IPS-18c (cell line): Measurements from ENCODE around the gene ANKRD9.

Experiments used
- H3K4me3 ChIP-seq: 2 replicates; pipeline ENCODE4 v1.7.0; 2013; ENCODE audit warnings: low read depth, mild to moderate bottlenecking, low read length, moderate library complexity; ENCODE audit not compliant: insufficient read depth
- H3K9me3 ChIP-seq: one replicate; pipeline ENCODE4 v1.6.1; 2013; ENCODE audit warnings: mild to moderate bottlenecking, low read length, moderate library complexity; ENCODE audit not compliant: control insufficient read depth, insufficient read depth

ANKRD9 gene

DNA sequence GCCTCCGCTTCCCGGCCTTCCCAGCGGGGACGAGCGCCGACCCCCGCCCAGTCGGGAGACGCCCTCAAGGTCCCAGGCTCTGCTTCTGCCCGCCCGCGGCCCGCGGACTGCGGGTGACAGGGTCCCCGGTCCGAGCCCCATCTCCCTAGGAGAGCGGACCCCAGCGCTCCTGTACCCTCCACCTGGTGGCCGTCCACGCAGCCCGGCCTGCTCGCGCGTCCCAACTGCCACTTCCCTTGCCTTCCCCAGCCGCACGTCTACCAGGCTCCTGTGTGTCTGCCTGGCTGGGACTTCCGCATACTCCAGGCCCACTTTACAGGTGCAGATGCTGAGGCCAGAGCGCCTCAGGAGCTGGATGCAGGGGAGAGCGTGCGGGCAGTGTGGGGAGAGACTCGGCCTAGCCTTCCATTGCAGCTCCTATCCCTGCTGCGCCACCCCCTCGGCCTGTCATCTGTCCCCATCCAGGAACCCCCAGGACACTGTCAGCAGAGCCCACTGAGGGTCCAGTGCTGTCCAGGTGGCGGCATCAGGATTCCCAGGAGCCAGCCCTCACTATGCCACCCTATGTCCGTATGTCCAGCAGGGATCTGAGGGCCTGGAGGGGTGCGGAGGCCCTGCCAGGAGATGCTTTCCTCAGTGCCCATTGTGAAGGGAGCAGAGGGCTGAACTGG, 8.0 kb upstream of the ANKRD9 start:
- peak overlapping the region; percentile 68 for H3K4me3 ChIP-seq

DNA sequence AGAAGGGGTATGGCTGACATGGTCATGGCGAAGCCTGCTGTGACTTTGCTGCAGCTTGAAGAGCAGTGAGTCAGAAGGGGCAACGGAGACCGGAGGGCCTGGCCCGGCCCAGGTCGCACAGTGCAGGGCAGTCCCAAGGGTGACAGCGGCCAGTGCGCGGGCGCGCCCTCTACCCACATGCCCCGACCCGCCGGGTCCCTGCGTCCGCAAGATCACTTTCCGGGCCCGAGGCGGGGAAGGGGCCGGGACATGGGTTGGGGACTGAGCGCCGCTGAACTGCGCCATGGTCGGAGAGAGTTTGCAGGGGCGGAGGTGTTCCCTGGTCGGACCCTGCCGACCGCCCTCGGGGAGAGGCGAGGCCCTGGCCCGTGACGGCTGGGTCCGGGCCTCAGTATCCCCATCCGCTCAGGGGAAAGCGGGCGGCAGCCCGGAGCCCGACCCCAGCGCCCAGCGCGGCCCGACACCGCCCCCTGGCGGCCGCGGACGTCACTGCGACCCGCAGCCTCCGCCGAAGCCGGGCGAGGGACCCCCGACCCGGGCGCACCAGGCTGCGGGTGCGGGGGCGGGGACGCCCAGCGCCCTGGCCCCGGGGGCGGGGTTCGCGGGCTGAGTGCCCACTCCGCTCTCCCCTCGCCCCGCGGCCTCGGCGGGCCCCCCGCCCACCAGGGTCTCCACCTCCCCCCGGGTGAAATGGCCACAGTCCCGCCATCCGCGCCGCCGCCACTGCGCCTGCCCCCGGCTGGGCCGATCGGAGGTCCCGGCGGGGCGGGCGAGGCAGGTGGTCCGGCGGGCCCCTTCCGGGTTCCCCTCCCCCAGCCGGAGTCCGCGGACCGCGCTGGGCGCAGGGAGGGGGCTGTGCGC, 7.2 kb upstream of the ANKRD9 start:
- Histone ChIP-seq H3K9me3 (no peaks in the 10 kb centered on the region), H3K4me3 (peak overlapping the region; percentile 68)

More for the DNA sequence above, 8.0 kb upstream of the ANKRD9 start:
- no peaks in the 10 kb centered on the region for H3K9me3 ChIP-seq

GRCh38 chr14:102514987-102515733, 5.6 kb upstream of the ANKRD9 start:
- no peak overlapping the region for H3K4me3 ChIP-seq
- no peaks in the 10 kb centered on the region for H3K9me3 ChIP-seq

DNA sequence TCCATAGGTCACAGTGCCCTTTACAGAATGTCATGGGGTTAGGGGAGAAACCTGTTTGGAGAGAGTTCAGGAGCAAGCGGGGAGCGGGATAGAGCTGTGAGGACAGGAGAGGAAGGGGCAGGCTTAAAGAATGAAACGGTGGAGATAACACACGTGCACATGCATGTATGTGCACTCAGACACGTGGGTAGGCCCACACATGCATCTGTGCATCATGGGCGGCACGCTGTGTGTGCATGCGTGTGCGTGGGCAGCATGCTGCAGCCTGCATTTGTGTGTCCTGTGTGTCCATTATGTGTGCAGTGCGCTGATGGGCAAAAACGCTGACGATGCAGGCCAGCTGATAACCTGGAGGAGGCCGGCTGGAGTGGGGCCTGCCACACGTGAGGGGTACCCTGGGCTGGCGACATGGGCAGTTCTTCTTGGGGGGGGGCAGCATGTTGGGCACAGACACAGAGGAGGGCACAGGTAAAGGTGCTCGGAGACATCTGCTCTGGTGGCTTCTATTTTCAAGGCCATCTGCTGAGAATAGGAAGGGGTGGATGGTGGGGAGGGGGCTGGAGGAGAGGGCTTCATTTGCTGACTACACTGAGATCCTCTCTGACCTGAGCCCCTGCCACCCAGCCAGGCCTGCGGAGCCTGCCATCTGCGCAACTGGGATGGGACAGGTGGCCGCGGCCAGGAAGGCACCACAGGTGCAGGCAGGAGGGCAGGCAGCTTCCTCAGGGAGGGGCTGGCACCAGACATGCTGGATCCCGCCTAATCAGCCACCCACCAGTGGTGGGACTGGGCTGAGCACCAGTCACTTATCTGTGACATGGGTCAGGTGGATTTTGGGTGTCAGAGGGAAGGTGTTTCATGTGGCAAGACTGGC, 4.6 kb upstream of the ANKRD9 start:
- Histone ChIP-seq H3K4me3 (no peak overlapping the region), H3K9me3 (no peaks in the 10 kb centered on the region)

GRCh38 chr14:102512793-102513300, 3.3 kb upstream of the ANKRD9 start:
- no peak overlapping the region for H3K4me3 ChIP-seq
- H3K9me3 ChIP-seq = no peaks in the 10 kb centered on the region

GRCh38 chr14:102511538-102511937, 2.0 kb upstream of the ANKRD9 start:
- H3K4me3 ChIP-seq = no peak overlapping the region

DNA sequence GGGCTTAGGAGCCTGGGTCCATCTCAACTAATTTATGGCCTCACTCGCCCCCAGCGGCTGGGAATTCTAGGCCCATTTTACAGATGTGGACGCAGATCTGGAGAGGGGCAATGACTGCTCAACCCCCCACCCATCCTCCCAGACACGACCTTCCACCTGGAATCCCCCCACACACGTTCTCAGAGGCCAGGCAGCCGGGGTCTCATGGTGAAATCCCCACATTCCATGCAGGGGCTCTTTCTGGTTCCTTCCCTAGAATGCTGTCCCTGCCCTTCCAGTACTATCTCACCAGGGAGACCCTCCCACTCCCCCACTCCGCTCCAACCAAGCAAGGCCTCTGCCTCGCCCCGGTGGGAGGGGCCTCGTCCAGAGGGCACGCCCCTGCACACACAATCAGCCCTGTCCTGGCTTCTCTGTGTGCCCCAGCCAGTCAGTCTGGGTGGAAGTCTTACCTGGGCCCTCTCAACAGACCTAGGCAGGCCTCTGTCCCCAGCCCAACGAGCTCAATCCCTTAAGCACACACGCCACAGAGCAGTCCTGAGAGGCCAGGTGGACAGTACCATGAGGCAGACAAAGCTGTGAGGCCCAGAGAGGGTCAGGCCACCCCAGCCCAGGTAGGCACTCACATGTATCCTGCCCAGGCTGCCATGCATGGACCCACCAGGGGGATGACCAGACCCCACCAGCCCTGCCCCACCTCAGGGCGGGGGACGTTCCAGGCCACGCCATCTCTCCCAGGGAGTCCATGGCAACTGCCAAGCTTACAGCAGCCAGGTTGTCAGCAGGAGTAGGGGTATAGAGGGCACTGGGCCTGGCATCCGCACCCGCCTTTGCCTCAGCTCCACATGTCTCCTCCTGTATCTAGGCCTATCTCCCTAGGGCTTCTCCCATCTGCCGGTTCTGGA, 1.3 kb upstream of the ANKRD9 start:
- H3K4me3 ChIP-seq = peak overlapping the region; percentile 84
- no peaks in the 10 kb centered on the region for H3K9me3 ChIP-seq

More at GRCh38 chr14:102511538-102511937, 2.0 kb upstream of the ANKRD9 start:
- no peaks in the 10 kb centered on the region for H3K9me3 ChIP-seq

DNA sequence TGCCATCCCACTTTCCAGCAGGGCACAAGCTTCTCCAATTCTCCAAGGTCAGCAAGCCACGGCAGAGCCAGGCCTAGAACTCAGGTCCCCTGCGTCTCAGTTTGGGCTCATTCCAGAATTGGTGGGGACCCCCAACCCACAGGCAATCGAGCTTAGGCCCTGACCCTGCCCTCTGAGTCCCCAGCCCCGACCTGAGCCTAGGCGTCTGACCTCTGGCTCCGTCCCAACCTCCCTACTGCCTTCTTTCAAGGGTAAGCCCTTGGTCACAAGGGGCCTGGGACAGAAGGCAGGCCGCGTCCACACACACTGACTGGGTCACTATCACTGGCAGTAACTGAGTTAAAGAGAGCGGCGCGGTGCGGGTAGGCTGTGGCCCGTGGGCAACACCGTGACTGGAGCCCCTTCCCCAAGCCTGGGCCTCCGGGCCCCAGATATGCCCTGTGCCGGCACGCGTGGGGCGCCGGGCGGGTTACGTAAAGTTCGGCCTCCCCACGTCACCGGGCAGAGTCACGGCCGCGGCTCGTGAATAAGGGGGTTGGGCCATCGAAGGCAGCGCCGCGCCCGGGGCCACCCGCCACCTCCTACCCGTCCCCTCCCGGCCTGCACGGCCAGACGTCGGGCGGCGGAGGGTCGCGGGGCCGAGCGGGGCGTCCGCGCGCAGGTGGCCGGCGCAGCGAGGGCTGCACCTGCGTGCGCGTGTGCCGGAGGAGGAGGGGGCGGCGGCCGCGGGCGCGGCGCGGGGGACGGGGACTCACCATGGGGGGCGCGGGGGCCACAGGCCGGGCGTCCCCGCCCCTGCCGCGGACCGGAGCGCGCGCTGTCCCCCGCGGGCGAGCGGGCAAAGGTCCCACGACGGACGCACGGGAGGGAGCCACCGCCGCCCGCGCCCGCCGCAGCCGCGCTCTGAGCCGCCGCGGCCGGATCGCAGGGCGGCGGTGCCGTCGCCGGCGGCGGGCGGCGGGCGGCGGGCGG, 516 bp downstream of the ANKRD9 start:
- Histone ChIP-seq H3K9me3 (no peaks in the 10 kb centered on the region), H3K4me3 (peak overlapping the region; percentile 55)

DNA sequence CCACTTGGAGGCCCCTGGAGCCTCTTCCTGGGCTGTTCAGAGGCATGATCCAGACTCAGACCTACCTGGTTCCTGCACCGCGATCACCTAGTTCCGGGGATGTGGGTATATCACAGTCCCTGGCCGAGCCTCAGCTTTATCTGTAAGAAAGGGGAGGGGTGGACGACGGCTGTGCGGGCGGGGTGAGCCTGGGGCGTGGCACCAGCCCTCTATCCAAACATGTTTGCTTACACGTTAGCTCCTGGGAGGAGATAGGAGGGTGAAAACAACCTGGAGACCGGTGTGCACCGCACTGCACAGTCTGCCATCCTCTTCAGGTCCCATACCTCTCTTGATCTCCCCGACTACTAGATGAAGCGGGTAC, 1.2 kb downstream of the ANKRD9 start:
- H3K4me3 ChIP-seq = peak overlapping the region; percentile 55
- H3K9me3 ChIP-seq = no peaks in the 10 kb centered on the region

- Histone ChIP-seq H3K4me3 (no peak overlapping the region), H3K9me3 (no peaks in the 10 kb centered on the region)
Observed at GRCh38 chr14:102507857-102508312, 1.7 kb downstream of the ANKRD9 start.

DNA sequence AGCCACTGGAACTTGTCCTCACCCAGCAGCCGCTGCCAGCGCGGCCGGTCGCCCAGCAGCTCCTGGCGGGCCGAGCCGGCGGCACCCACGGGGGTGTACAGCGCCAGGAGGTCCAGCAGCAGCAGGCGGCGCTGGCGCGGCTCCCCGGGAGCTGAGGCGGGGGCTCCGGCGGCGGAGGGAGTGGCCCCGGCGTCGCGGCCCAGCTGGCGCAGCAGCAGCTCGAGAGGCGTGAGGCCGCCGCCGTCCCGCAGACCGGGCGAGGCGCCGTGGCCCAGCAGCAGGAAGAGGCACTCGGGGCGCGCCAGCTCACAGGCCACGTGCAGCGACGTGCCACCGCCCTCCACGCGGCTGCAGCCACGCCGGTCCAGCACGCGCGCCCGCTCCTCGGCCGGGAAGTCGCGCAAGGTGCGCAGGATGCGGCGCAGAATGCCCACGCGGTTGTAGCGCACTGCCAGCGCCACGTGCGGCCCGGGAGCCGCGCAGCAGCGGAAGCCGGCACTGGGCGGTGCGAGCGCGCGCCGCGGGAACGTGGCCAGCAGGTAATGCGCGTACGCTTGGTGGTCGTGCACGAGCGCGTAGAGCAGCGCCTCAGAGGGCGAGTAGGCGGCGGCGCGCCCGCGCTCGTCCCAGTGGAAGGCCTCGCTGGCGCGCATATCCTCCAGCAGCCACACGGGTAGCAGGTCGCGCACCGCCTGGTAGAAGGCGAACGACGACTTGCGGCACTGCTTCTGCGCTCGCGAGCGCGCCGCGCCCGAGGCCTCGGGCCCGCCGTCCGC, 2.3 kb downstream of the ANKRD9 start:
- no peaks in the 10 kb centered on the region for H3K9me3 ChIP-seq
- no peak overlapping the region for H3K4me3 ChIP-seq

DNA sequence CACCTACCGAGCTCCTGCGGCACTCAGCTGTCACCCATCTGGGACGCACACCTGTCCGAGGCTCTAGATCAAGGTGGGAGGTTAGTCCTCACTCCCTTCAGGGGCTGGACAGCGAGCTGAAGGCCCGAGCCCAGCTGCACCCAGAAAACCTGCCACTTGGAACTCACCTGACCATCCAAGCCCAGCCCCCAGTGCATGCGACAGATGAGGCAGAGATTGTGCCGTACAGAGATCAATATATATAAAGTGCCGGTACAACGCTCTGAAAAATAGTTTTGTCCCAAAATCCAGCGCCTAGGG, 3.0 kb downstream of the ANKRD9 start:
- Histone ChIP-seq H3K9me3 (no peaks in the 10 kb centered on the region), H3K4me3 (no peak overlapping the region)

DNA sequence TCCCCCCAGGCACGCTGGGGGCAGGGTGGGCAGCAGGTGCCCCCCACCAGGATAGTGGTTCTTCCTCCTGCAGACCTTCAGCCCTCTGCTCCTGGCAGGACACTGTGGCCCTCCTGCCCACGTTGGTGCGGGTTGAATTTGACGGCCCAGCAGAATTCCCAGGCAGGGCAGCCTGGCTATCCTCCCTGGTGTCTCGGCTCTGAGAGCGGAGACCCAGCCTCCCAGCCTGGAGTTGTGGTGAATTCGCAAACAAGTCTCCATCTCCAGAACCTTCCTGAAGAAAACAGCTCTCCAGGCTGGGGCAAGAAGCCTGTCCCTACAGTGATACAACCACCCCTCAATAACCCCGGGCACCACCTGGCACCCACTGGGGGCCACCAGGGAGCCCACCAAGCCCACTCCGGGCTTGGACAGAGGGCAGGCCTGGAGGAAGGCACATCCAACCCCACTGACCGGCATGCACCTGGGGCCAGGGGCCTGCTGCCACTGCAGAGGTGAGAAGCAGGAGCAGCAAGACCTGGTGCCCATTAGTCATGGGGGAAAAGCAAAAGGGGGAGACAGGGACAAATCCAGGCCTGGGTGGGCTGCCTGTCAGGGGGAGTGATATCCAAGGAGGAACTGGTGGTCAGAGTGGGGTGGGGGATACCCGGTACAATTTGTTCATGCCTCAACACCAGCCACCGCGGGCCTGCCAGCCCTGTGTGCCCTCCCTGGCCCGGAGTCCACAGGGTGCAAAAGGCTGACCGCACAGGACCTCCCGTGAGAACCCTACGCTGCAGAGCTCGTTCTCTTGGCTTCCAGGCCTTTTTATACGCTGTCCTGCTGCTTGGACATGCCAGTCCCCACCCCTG, 3.6 kb downstream of the ANKRD9 start:
- Histone ChIP-seq H3K4me3 (no peak overlapping the region), H3K9me3 (no peaks in the 10 kb centered on the region)
